Natural killer cell (primary cell): ENCODE results near the gene CRACR2A. TPM values are rescaled to one million over a fixed set of nuclear protein-coding genes. Genes with fewer than 3 reads are reported as not detected.

Experiments
- ATAC-seq, 3 donors: fragments of 150-1000 bp in 2 of 3; fragments of 200-7000 bp in 1 of 3; cut with Tn5 transposase; 1 replicate in 1 of 3; 2 replicates in 2 of 3; pipeline ENCODE4 v1.10.0; 2021; ENCODE audit warnings: mild to moderate bottlenecking in 2 of 3, moderate library complexity in 2 of 3
- DNase-seq, 2 donors: peaks; one replicate each; pipeline versions ENCODE4 v3.0.0 to v3.0.0-alpha.2; 2013 to 2021; ENCODE audit warnings: mixed read lengths in 1 of 2
- H3K27ac ChIP-seq: one replicate; pipeline ENCODE4 v1.5.1; 2013; ENCODE audit warnings: mild to moderate bottlenecking, low read length
- H3K27me3 ChIP-seq: one replicate; pipeline ENCODE4 v1.6.1; 2013; ENCODE audit warnings: low read length; ENCODE audit not compliant: control insufficient read depth, insufficient read depth
- H3K36me3 ChIP-seq: one replicate; pipeline ENCODE4 v1.6.1; 2013; ENCODE audit warnings: low read length; ENCODE audit not compliant: control insufficient read depth, insufficient read depth
- H3K4me1 ChIP-seq: one replicate; pipeline ENCODE4 v1.6.1; 2013; ENCODE audit warnings: low read length; ENCODE audit not compliant: control insufficient read depth, insufficient read depth
- H3K4me3 ChIP-seq: one replicate; pipeline ENCODE4 v1.5.1; 2013; ENCODE audit warnings: low read length
- H3K9me3 ChIP-seq: one replicate; pipeline ENCODE4 v1.6.1; 2013; ENCODE audit warnings: low read length; ENCODE audit not compliant: control insufficient read depth, insufficient read depth
- H3K27ac Mint-ChIP-seq, 2 donors: one replicate each; pipeline ENCODE4 v1.8.0; 2022; ENCODE audit warnings: mild to moderate bottlenecking in 2 of 2, mixed read lengths in 2 of 2, moderate library complexity in 1 of 2
- H3K27me3 Mint-ChIP-seq, 2 donors: one replicate each; pipeline ENCODE4 v1.8.0; 2022; ENCODE audit warnings: low read depth in 2 of 2, mixed read lengths in 2 of 2
- H3K36me3 Mint-ChIP-seq: one replicate; pipeline ENCODE4 v1.8.0; 2022; ENCODE audit warnings: mixed read lengths
- H3K4me1 Mint-ChIP-seq, 2 donors: one replicate each; pipeline ENCODE4 v1.8.0; 2022; ENCODE audit warnings: mixed read lengths in 2 of 2
- H3K4me3 Mint-ChIP-seq: one replicate; pipeline ENCODE4 v1.8.0; 2022; ENCODE audit warnings: mild to moderate bottlenecking, moderate library complexity, mixed read lengths
- H3K9me3 Mint-ChIP-seq, 2 donors: one replicate each; pipeline ENCODE4 v1.8.0; 2022; ENCODE audit warnings: mixed read lengths in 2 of 2
- CTCF ChIP-seq: fragments of 200-600 bp; IDR thresholded peaks from one replicate; pipeline ENCODE4 v1.8.0; 2022; ENCODE audit warnings: antibody characterized with exemption
- WGBS: methylation state at CpG from one replicate; pipeline ENCODE4 v1.1.7; 2013; ENCODE audit warnings: missing lambda C conversion rate; ENCODE audit not compliant: insufficient coverage; 5-methylcytosine and 5-hydroxymethylcytosine counted together
- intact Hi-C: fragments of 100-400 bp; cut with micrococcal nuclease; formaldehyde crosslinking; loops from one replicate; pipeline ENCODE4 v1.14.2; 2022
- total RNA-seq, 4 donors: library from RNA; stranded (reverse); fragments of 120-200 nt in 1 of 4; gene quantifications; one replicate each; pipeline versions ENCODE4 v1.2.3 to v1.2.4, GENCODE V29; 2013 to 2022

The CRACR2A gene
- 10 to 100 TPM; 59.8 to 94.4 (median 80.5) TPM for total RNA-seq
- 50.8 TPM for total RNA-seq (2013)

DNA sequence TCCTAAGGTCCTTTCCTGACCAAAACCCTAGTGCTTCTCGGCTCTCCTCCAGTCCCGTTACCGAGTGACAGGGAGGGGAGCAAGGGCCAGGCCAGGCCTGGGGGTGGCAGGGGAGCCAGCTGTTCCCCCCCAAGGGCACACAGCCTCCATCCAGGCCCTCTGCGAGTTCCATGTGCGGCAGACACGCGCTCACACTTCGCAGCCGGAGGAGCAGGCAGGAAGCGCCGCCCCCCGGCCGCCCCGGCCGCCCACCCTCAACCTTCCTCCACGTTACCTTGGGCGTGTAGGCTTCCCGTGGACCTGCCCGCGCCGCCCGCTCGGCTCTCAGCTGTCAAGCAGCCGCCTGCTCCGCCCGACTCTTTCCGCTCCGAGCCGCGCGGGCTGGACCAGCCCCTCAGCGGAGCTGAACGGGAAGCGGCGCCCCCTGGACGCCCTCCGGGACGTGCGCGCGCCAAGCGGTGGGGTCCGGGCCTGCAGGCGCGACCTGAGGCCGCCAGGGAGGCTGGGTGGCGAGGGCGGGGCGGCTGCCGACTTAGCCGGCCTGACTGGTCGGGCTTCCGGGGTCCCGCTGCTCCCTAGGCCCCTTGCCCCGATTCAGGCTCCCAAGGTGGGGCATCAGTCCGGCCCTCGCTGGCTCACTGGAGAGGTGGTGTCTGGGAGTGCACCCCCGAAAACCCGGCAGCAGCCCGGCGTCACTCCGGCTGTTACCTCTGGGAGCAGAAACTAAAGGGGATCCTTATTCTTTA is at the start of gene CRACR2A:
CRACR2A (minus strand) TSS at position 369 of the 746 bp plus-strand sequence. CDS start 56,110 bp downstream, outside the sequence.
- peak within 1 kb of the TSS; percentile 93 to 96 for H3K27ac Mint-ChIP-seq
- intact Hi-C loops, result loop anchor here (1.0 to 10.0 kb wide), 4 partner anchors 25 to 119 kb away; partner anchors contain the start of gene PARP11
- H3K4me3 ChIP-seq, result peak within 1 kb of the TSS; percentile 88

DNA sequence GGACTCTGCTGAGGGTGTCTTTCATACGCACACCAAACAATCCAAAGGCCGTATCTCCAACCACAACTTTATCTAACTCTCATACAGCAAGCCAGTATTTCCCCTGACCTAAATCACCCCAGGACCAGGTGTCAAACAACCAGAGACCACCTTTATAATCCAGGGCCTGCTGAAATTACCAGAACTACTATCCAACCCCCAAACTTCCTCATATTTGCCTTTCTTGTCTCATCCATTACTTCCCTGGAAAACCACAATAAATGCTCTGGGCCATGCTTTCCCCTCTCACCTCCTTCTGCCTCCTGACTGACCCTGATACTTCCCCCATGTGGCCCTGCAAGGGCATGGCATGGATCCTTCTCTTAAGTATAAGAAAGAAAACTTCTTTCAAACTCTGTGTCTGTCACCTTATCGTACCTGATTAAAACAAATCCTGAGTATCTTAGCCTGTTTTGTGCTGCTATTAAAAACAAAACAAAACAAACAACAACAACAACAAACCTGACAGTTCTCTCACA is 44.7 kb upstream of the CRACR2A start:
- 74% methylated on average over 3 of the region's 3 CpGs for WGBS
- peaks cover 4% of the 10 kb centered on the region for H3K36me3 ChIP-seq
- Mint-ChIP-seq H3K9me3 (no peaks in the 10 kb centered on the region), H3K4me1 (peaks cover 7 to 11% of the 10 kb centered on the region in 2 donors), H3K4me3 (no peak overlapping the region), H3K27me3 (no peaks in the 10 kb centered on the region), H3K27ac (peak overlapping the region in 1 of 2 donors; percentile 10), H3K36me3 (no peaks in the 10 kb centered on the region)
- ATAC-seq, result no peak
- intact Hi-C loops, result no loop called here
- no peak overlapping the region for H3K27ac ChIP-seq
- H3K27me3 ChIP-seq, result no peaks in the 10 kb centered on the region
- no peaks in the 10 kb centered on the region for H3K4me1 ChIP-seq
- H3K9me3 ChIP-seq, result no peaks in the 10 kb centered on the region
- no peak for DNase-seq
- H3K4me3 ChIP-seq, result no peak overlapping the region
- TF ChIP-seq CTCF, result no peak

More for the DNA sequence above, at the start of gene CRACR2A:
- peak; percentile 84 to 91 for DNase-seq
- peak; percentile 74 for TF ChIP-seq CTCF
- no peaks in the 10 kb centered on the region for H3K9me3 ChIP-seq
- Mint-ChIP-seq H3K27me3 (no peaks in the 10 kb centered on the region), H3K9me3 (no peaks in the 10 kb centered on the region), H3K4me1 (peaks cover 54 to 64% of the 10 kb centered on the region in 2 donors), H3K36me3 (no peaks in the 10 kb centered on the region), H3K4me3 (peak within 1 kb of the TSS; percentile 92)
- H3K27me3 ChIP-seq, result no peaks in the 10 kb centered on the region
- under 1% methylated on average over 62 of the region's 62 CpGs for WGBS
- peak within 1 kb of the TSS; percentile 98 for H3K27ac ChIP-seq
- no peaks in the 10 kb centered on the region for H3K36me3 ChIP-seq
- H3K4me1 ChIP-seq, result peaks cover 49% of the 10 kb centered on the region
- ATAC-seq, result peak; percentile 82 to 91 (median 84)

DNA sequence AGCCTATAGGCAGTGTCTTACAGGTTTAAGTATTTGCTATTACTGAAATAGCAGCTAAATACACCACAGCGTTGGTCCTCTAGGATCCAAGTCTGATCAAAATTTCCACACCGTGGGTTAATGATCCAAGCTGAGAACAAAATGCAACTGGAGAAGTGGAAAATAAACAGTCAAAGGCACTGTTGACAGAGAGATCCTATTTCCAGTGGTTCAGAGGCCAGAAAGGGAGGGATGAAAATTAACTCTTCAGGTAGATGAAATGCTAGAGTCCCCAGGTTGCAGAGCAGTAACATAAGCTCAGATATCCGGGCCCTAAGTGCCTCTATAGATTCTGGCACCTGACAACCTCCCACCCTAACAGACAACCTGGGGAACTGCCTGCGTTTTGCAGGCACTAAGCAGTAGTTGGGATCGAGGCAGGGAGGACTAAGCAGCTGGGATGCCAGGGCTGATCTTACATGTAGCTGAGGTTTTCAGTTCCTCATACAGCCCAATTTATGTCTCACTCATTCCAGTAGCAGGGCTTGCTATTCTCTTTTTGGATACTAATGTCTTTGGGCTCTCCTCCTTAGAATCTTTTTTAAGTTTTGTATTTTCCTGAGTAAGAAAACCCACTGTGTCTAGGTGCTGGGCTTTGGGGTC is 42.7 kb upstream of the CRACR2A start:
- Mint-ChIP-seq H3K4me1 (peaks cover under 1 to 2% of the 10 kb centered on the region in 2 donors), H3K27ac (no peak overlapping the region), H3K9me3 (no peaks in the 10 kb centered on the region), H3K4me3 (no peak overlapping the region), H3K27me3 (no peaks in the 10 kb centered on the region), H3K36me3 (peaks cover 6% of the 10 kb centered on the region)
- no peak overlapping the region for H3K27ac ChIP-seq
- intact Hi-C loops, result no loop called here
- H3K4me1 ChIP-seq, result no peaks in the 10 kb centered on the region
- WGBS, result 90% methylated on average over 5 of the region's 5 CpGs
- H3K4me3 ChIP-seq, result no peak overlapping the region
- no peak for ATAC-seq
- H3K27me3 ChIP-seq, result no peaks in the 10 kb centered on the region
- no peak for DNase-seq
- TF ChIP-seq CTCF, result no peak
- H3K9me3 ChIP-seq, result no peaks in the 10 kb centered on the region
- H3K36me3 ChIP-seq, result peaks cover 3% of the 10 kb centered on the region
